Sigmoid colon (tissue), 4 donors: ENCODE results near the gene MROH8.
"Not testable (repeated sequence)": the region's sequence is repeated elsewhere in the genome, so short reads cannot be mapped to it uniquely, and the experiment has no call there.

Source experiments
- EP300 ChIP-seq, 4 donors: sonication (generic); formaldehyde crosslinking; IDR thresholded peaks; one replicate each; pipeline ENCODE4 v1.6.1; 2017; ENCODE audit warnings: antibody characterized with exemption in 4 of 4
- POLR2A ChIP-seq, 2 donors: fragments of 450-650 bp; IDR thresholded peaks; one replicate each; pipeline ENCODE4 v1.6.1; 2016; ENCODE audit warnings: antibody characterized with exemption in 2 of 2, mild to moderate bottlenecking in 2 of 2, moderate library complexity in 2 of 2
- POLR2AphosphoS5 ChIP-seq, 4 donors: sonication (generic); formaldehyde crosslinking; IDR thresholded peaks; one replicate each; pipeline ENCODE4 v1.6.1; 2017; ENCODE audit warnings: antibody characterized with exemption in 4 of 4
- TF ChIP-seq, protein P1 (sequence below), 4 experiments: fragments of 450-650 bp in 3 of 4; fragments of 200-600 bp in 1 of 4; IDR thresholded peaks; one replicate each; pipeline ENCODE4 v1.5.1; 2016 to 2019; ENCODE audit warnings: antibody characterized with exemption in 4 of 4, mild to moderate bottlenecking in 3 of 4, moderate library complexity in 2 of 4

GRCh38 chr20:37150864-37151263 is 28.5 kb downstream of the MROH8 start:
- TF ChIP-seq, protein P1, sequence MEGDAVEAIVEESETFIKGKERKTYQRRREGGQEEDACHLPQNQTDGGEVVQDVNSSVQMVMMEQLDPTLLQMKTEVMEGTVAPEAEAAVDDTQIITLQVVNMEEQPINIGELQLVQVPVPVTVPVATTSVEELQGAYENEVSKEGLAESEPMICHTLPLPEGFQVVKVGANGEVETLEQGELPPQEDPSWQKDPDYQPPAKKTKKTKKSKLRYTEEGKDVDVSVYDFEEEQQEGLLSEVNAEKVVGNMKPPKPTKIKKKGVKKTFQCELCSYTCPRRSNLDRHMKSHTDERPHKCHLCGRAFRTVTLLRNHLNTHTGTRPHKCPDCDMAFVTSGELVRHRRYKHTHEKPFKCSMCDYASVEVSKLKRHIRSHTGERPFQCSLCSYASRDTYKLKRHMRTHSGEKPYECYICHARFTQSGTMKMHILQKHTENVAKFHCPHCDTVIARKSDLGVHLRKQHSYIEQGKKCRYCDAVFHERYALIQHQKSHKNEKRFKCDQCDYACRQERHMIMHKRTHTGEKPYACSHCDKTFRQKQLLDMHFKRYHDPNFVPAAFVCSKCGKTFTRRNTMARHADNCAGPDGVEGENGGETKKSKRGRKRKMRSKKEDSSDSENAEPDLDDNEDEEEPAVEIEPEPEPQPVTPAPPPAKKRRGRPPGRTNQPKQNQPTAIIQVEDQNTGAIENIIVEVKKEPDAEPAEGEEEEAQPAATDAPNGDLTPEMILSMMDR (IDR thresholded peaks at IDR 0.05), result not testable (repeated sequence)
- not testable (repeated sequence) for TF ChIP-seq POLR2AphosphoS5, POLR2A, EP300 (IDR thresholded peaks at IDR 0.05)
